GM23248 (cell line): ENCODE measurements around the gene SYT1.

Experiments
- EZH2 ChIP-seq: fragments of 200-600 bp; sonication (generic); IDR thresholded peaks from 2 replicates; pipeline ENCODE4 v1.6.1; 2018; ENCODE audit warnings: antibody characterized with exemption, mild to moderate bottlenecking; ENCODE audit not compliant: insufficient read depth, poor library complexity, severe bottlenecking
- EZH2phosphoT487 ChIP-seq: fragments of 200-600 bp; sonication (generic); IDR thresholded peaks from 2 replicates; pipeline ENCODE4 v1.6.1; 2018; ENCODE audit warnings: antibody characterized with exemption, moderate library complexity, mild to moderate bottlenecking, low read depth; ENCODE audit not compliant: insufficient read depth

GRCh38 chr12:79063258-79063657 lies 198.7 kb downstream of the SYT1 start:
- TF ChIP-seq EZH2phosphoT487 (no peak), EZH2 (no peak)
